Measurements from ENCODE around the gene CLSTN2.

Gene CLSTN2

GRCh38 chr3:140166861-140167599, 232.0 kb downstream of the CLSTN2 start:
- H3K27me3 ChIP-seq (ENCODE audit: insufficient read depth, low read length), result no peaks in the 10 kb centered on the region
- no peaks in the 10 kb centered on the region for H3K36me3 ChIP-seq (ENCODE audit: insufficient read depth, low read length)
- H3K9me3 ChIP-seq (ENCODE audit: low read length), result no peaks in the 10 kb centered on the region
- no peaks in the 10 kb centered on the region for H3K4me1 ChIP-seq (ENCODE audit: insufficient read depth, low read length)
- H2AFZ ChIP-seq (ENCODE audit: low read depth, low read length), result no peak overlapping the region
- H3K4me3 ChIP-seq (ENCODE audit: low read length), result no peak overlapping the region

- H3K9me3 ChIP-seq (ENCODE audit: low read length), result no peaks in the 10 kb centered on the region
- no peaks in the 10 kb centered on the region for H3K4me1 ChIP-seq (ENCODE audit: insufficient read depth, low read length)
- H3K27me3 ChIP-seq (ENCODE audit: insufficient read depth, low read length), result no peaks in the 10 kb centered on the region
- no peaks in the 10 kb centered on the region for H3K36me3 ChIP-seq (ENCODE audit: insufficient read depth, low read length)
- H2AFZ ChIP-seq (ENCODE audit: low read depth, low read length), result no peak overlapping the region
- no peak overlapping the region for H3K4me3 ChIP-seq (ENCODE audit: low read length)
Measured at GRCh38 chr3:140167600-140168281, 232.8 kb downstream of the CLSTN2 start.

GRCh38 chr3:140170612-140171011, 235.6 kb downstream of the CLSTN2 start:
- Histone ChIP-seq H3K4me3 (ENCODE audit: low read length) (no peak overlapping the region), H2AFZ (ENCODE audit: low read depth, low read length) (no peak overlapping the region), H3K4me1 (ENCODE audit: insufficient read depth, low read length) (no peaks in the 10 kb centered on the region), H3K9me3 (ENCODE audit: low read length) (no peaks in the 10 kb centered on the region), H3K36me3 (ENCODE audit: insufficient read depth, low read length) (no peaks in the 10 kb centered on the region), H3K27me3 (ENCODE audit: insufficient read depth, low read length) (no peaks in the 10 kb centered on the region)

GRCh38 chr3:140176526-140176925, 241.5 kb downstream of the CLSTN2 start:
- Histone ChIP-seq H3K9me3 (ENCODE audit: low read length) (no peaks in the 10 kb centered on the region), H3K36me3 (ENCODE audit: insufficient read depth, low read length) (no peaks in the 10 kb centered on the region), H3K27me3 (ENCODE audit: insufficient read depth, low read length) (no peaks in the 10 kb centered on the region), H3K4me1 (ENCODE audit: insufficient read depth, low read length) (no peaks in the 10 kb centered on the region), H2AFZ (ENCODE audit: low read depth, low read length) (no peak overlapping the region), H3K4me3 (ENCODE audit: low read length) (no peak overlapping the region)

- Histone ChIP-seq H2AFZ (ENCODE audit: low read depth, low read length) (no peak overlapping the region), H3K9me3 (ENCODE audit: low read length) (no peaks in the 10 kb centered on the region), H3K27me3 (ENCODE audit: insufficient read depth, low read length) (no peaks in the 10 kb centered on the region), H3K4me1 (ENCODE audit: insufficient read depth, low read length) (no peaks in the 10 kb centered on the region), H3K4me3 (ENCODE audit: low read length) (no peak overlapping the region), H3K36me3 (ENCODE audit: insufficient read depth, low read length) (no peaks in the 10 kb centered on the region)
Measured at GRCh38 chr3:140177943-140178342, 243.0 kb downstream of the CLSTN2 start.

- H3K4me1 ChIP-seq (ENCODE audit: insufficient read depth, low read length), result no peaks in the 10 kb centered on the region
- no peak overlapping the region for H3K4me3 ChIP-seq (ENCODE audit: low read length)
- no peaks in the 10 kb centered on the region for H3K36me3 ChIP-seq (ENCODE audit: insufficient read depth, low read length)
- no peak overlapping the region for H2AFZ ChIP-seq (ENCODE audit: low read depth, low read length)
- H3K9me3 ChIP-seq (ENCODE audit: low read length), result no peaks in the 10 kb centered on the region
- no peaks in the 10 kb centered on the region for H3K27me3 ChIP-seq (ENCODE audit: insufficient read depth, low read length)
Measured at GRCh38 chr3:140178482-140178881, 243.5 kb downstream of the CLSTN2 start.

GRCh38 chr3:140180603-140181002, 245.6 kb downstream of the CLSTN2 start:
- Histone ChIP-seq H3K4me1 (ENCODE audit: insufficient read depth, low read length) (no peaks in the 10 kb centered on the region), H3K36me3 (ENCODE audit: insufficient read depth, low read length) (no peaks in the 10 kb centered on the region), H3K4me3 (ENCODE audit: low read length) (no peak overlapping the region), H3K27me3 (ENCODE audit: insufficient read depth, low read length) (no peaks in the 10 kb centered on the region), H3K9me3 (ENCODE audit: low read length) (no peaks in the 10 kb centered on the region), H2AFZ (ENCODE audit: low read depth, low read length) (no peak overlapping the region)

GRCh38 chr3:140185375-140185774, 250.4 kb downstream of the CLSTN2 start:
- no peak overlapping the region for H2AFZ ChIP-seq (ENCODE audit: low read depth, low read length)

GRCh38 chr3:140186421-140186920, 251.5 kb downstream of the CLSTN2 start:
- no peaks in the 10 kb centered on the region for H3K9me3 ChIP-seq (ENCODE audit: low read length)
- no peaks in the 10 kb centered on the region for H3K36me3 ChIP-seq (ENCODE audit: insufficient read depth, low read length)
- H3K4me1 ChIP-seq (ENCODE audit: insufficient read depth, low read length), result no peaks in the 10 kb centered on the region
- H2AFZ ChIP-seq (ENCODE audit: low read depth, low read length), result no peak overlapping the region
- no peak overlapping the region for H3K4me3 ChIP-seq (ENCODE audit: low read length)
- H3K27me3 ChIP-seq (ENCODE audit: insufficient read depth, low read length), result no peaks in the 10 kb centered on the region

More at GRCh38 chr3:140185375-140185774, 250.4 kb downstream of the CLSTN2 start:
- no peaks in the 10 kb centered on the region for H3K27me3 ChIP-seq (ENCODE audit: insufficient read depth, low read length)
- H3K9me3 ChIP-seq (ENCODE audit: low read length), result no peaks in the 10 kb centered on the region
- no peaks in the 10 kb centered on the region for H3K36me3 ChIP-seq (ENCODE audit: insufficient read depth, low read length)
- no peaks in the 10 kb centered on the region for H3K4me1 ChIP-seq (ENCODE audit: insufficient read depth, low read length)
- H3K4me3 ChIP-seq (ENCODE audit: low read length), result no peak overlapping the region

GRCh38 chr3:140187028-140187427, 252.0 kb downstream of the CLSTN2 start:
- Histone ChIP-seq H3K4me1 (ENCODE audit: insufficient read depth, low read length) (no peaks in the 10 kb centered on the region), H3K27me3 (ENCODE audit: insufficient read depth, low read length) (no peaks in the 10 kb centered on the region), H3K9me3 (ENCODE audit: low read length) (no peaks in the 10 kb centered on the region), H3K4me3 (ENCODE audit: low read length) (no peak overlapping the region), H3K36me3 (ENCODE audit: insufficient read depth, low read length) (no peaks in the 10 kb centered on the region), H2AFZ (ENCODE audit: low read depth, low read length) (no peak overlapping the region)

GRCh38 chr3:140187656-140188221, 252.8 kb downstream of the CLSTN2 start:
- Histone ChIP-seq H3K9me3 (ENCODE audit: low read length) (no peaks in the 10 kb centered on the region), H2AFZ (ENCODE audit: low read depth, low read length) (no peak overlapping the region), H3K27me3 (ENCODE audit: insufficient read depth, low read length) (no peaks in the 10 kb centered on the region), H3K4me1 (ENCODE audit: insufficient read depth, low read length) (no peaks in the 10 kb centered on the region), H3K4me3 (ENCODE audit: low read length) (no peak overlapping the region), H3K36me3 (ENCODE audit: insufficient read depth, low read length) (no peaks in the 10 kb centered on the region)

GRCh38 chr3:140188285-140188684, 253.3 kb downstream of the CLSTN2 start:
- no peak overlapping the region for H3K4me3 ChIP-seq (ENCODE audit: low read length)
- no peak overlapping the region for H2AFZ ChIP-seq (ENCODE audit: low read depth, low read length)
- H3K27me3 ChIP-seq (ENCODE audit: insufficient read depth, low read length), result no peaks in the 10 kb centered on the region
- no peaks in the 10 kb centered on the region for H3K36me3 ChIP-seq (ENCODE audit: insufficient read depth, low read length)
- no peaks in the 10 kb centered on the region for H3K4me1 ChIP-seq (ENCODE audit: insufficient read depth, low read length)
- H3K9me3 ChIP-seq (ENCODE audit: low read length), result no peaks in the 10 kb centered on the region

- Histone ChIP-seq H3K9me3 (ENCODE audit: low read length) (no peaks in the 10 kb centered on the region), H3K4me3 (ENCODE audit: low read length) (no peak overlapping the region), H3K36me3 (ENCODE audit: insufficient read depth, low read length) (no peaks in the 10 kb centered on the region), H3K4me1 (ENCODE audit: insufficient read depth, low read length) (no peaks in the 10 kb centered on the region), H2AFZ (ENCODE audit: low read depth, low read length) (no peak overlapping the region), H3K27me3 (ENCODE audit: insufficient read depth, low read length) (no peaks in the 10 kb centered on the region)
Measured at GRCh38 chr3:140189267-140189666, 254.3 kb downstream of the CLSTN2 start.

Data from neuron (in vitro differentiated cells).